ENCODE data around the gene SDK2. TPM values are rescaled to one million over a fixed set of nuclear protein-coding genes. Genes with fewer than 3 reads are reported as not detected.

Gene SDK2
- polyA plus RNA-seq, 2 donors: 0.29 to 0.55 TPM

- no peak overlapping the region for H3K27ac ChIP-seq (ENCODE audit: low read depth in 2 of 2, low read length in 1 of 2)
- H3K36me3 ChIP-seq (ENCODE audit: control insufficient read depth in 2 of 2, insufficient read depth in 2 of 2, low read length in 1 of 2): no peaks in the 10 kb centered on the region
- H3K4me1 ChIP-seq (ENCODE audit: control insufficient read depth in 2 of 2, insufficient read depth in 2 of 2, low read length in 1 of 2): no peaks in the 10 kb centered on the region
- H3K4me3 ChIP-seq (ENCODE audit: low read depth in 1 of 2, low read length in 2 of 2): no peak overlapping the region
- no peaks in the 10 kb centered on the region for H3K9me3 ChIP-seq (ENCODE audit: control insufficient read depth in 2 of 2, insufficient read depth in 1 of 2, low read depth in 1 of 2, low read length in 1 of 2)
- WGBS, 2 donors: 63 to 69% methylated on average over 12 of the region's 12 CpGs
- no peaks in the 10 kb centered on the region for H3K27me3 ChIP-seq (ENCODE audit: control insufficient read depth in 1 of 2, insufficient read depth in 2 of 2, low read length in 2 of 2)
Observed at GRCh38 chr17:73586921-73587602, 57.2 kb downstream of the SDK2 start.

- Histone ChIP-seq H3K27me3 (ENCODE audit: control insufficient read depth in 1 of 2, insufficient read depth in 2 of 2, low read length in 2 of 2) (no peaks in the 10 kb centered on the region), H3K9me3 (ENCODE audit: control insufficient read depth in 2 of 2, insufficient read depth in 1 of 2, low read depth in 1 of 2, low read length in 1 of 2) (no peaks in the 10 kb centered on the region), H3K36me3 (ENCODE audit: control insufficient read depth in 2 of 2, insufficient read depth in 2 of 2, low read length in 1 of 2) (no peaks in the 10 kb centered on the region), H3K27ac (ENCODE audit: low read depth in 2 of 2, low read length in 1 of 2) (no peak overlapping the region), H3K4me1 (ENCODE audit: control insufficient read depth in 2 of 2, insufficient read depth in 2 of 2, low read length in 1 of 2) (no peaks in the 10 kb centered on the region), H3K4me3 (ENCODE audit: low read depth in 1 of 2, low read length in 2 of 2) (no peak overlapping the region)
- 38 to 45% methylated on average over 16 of the region's 16 CpGs for WGBS, 2 donors
Observed at GRCh38 chr17:73586275-73586832, 57.9 kb downstream of the SDK2 start.

- H3K27ac ChIP-seq (ENCODE audit: low read depth in 2 of 2, low read length in 1 of 2): no peak overlapping the region
- 82 to 90% methylated on average over 5 of the region's 5 CpGs for WGBS, 2 donors
- no peaks in the 10 kb centered on the region for H3K36me3 ChIP-seq (ENCODE audit: control insufficient read depth in 2 of 2, insufficient read depth in 2 of 2, low read length in 1 of 2)
- H3K4me1 ChIP-seq (ENCODE audit: control insufficient read depth in 2 of 2, insufficient read depth in 2 of 2, low read length in 1 of 2): no peaks in the 10 kb centered on the region
- no peaks in the 10 kb centered on the region for H3K27me3 ChIP-seq (ENCODE audit: control insufficient read depth in 1 of 2, insufficient read depth in 2 of 2, low read length in 2 of 2)
- no peaks in the 10 kb centered on the region for H3K9me3 ChIP-seq (ENCODE audit: control insufficient read depth in 2 of 2, insufficient read depth in 1 of 2, low read depth in 1 of 2, low read length in 1 of 2)
- H3K4me3 ChIP-seq (ENCODE audit: low read depth in 1 of 2, low read length in 2 of 2): no peak overlapping the region
Observed at GRCh38 chr17:73585583-73585982, 58.7 kb downstream of the SDK2 start.

GRCh38 chr17:73584987-73585386 lies 59.3 kb downstream of the SDK2 start:
- WGBS, 2 donors: 94 to 97% methylated on average over 5 of the region's 5 CpGs
- Histone ChIP-seq H3K4me1 (ENCODE audit: control insufficient read depth in 2 of 2, insufficient read depth in 2 of 2, low read length in 1 of 2) (no peaks in the 10 kb centered on the region), H3K36me3 (ENCODE audit: control insufficient read depth in 2 of 2, insufficient read depth in 2 of 2, low read length in 1 of 2) (no peaks in the 10 kb centered on the region), H3K9me3 (ENCODE audit: control insufficient read depth in 2 of 2, insufficient read depth in 1 of 2, low read depth in 1 of 2, low read length in 1 of 2) (no peaks in the 10 kb centered on the region), H3K27me3 (ENCODE audit: control insufficient read depth in 1 of 2, insufficient read depth in 2 of 2, low read length in 2 of 2) (no peaks in the 10 kb centered on the region), H3K4me3 (ENCODE audit: low read depth in 1 of 2, low read length in 2 of 2) (no peak overlapping the region), H3K27ac (ENCODE audit: low read depth in 2 of 2, low read length in 1 of 2) (no peak overlapping the region)

GRCh38 chr17:73584049-73584448 lies 60.2 kb downstream of the SDK2 start:
- 88 to 91% methylated on average over 11 of the region's 11 CpGs for WGBS, 2 donors
- no peak overlapping the region for H3K4me3 ChIP-seq (ENCODE audit: low read depth in 1 of 2, low read length in 2 of 2)

GRCh38 chr17:73582821-73583220 lies 61.4 kb downstream of the SDK2 start:
- H3K27me3 ChIP-seq (ENCODE audit: control insufficient read depth in 1 of 2, insufficient read depth in 2 of 2, low read length in 2 of 2): no peaks in the 10 kb centered on the region
- no peaks in the 10 kb centered on the region for H3K4me1 ChIP-seq (ENCODE audit: control insufficient read depth in 2 of 2, insufficient read depth in 2 of 2, low read length in 1 of 2)
- H3K27ac ChIP-seq (ENCODE audit: low read depth in 2 of 2, low read length in 1 of 2): no peak overlapping the region
- 83 to 89% methylated on average over 9 of the region's 9 CpGs for WGBS, 2 donors
- H3K36me3 ChIP-seq (ENCODE audit: control insufficient read depth in 2 of 2, insufficient read depth in 2 of 2, low read length in 1 of 2): no peaks in the 10 kb centered on the region
- no peaks in the 10 kb centered on the region for H3K9me3 ChIP-seq (ENCODE audit: control insufficient read depth in 2 of 2, insufficient read depth in 1 of 2, low read depth in 1 of 2, low read length in 1 of 2)
- no peak overlapping the region for H3K4me3 ChIP-seq (ENCODE audit: low read depth in 1 of 2, low read length in 2 of 2)

More at GRCh38 chr17:73584049-73584448, 60.2 kb downstream of the SDK2 start:
- Histone ChIP-seq H3K4me1 (ENCODE audit: control insufficient read depth in 2 of 2, insufficient read depth in 2 of 2, low read length in 1 of 2) (no peaks in the 10 kb centered on the region), H3K27ac (ENCODE audit: low read depth in 2 of 2, low read length in 1 of 2) (no peak overlapping the region), H3K27me3 (ENCODE audit: control insufficient read depth in 1 of 2, insufficient read depth in 2 of 2, low read length in 2 of 2) (no peaks in the 10 kb centered on the region), H3K9me3 (ENCODE audit: control insufficient read depth in 2 of 2, insufficient read depth in 1 of 2, low read depth in 1 of 2, low read length in 1 of 2) (no peaks in the 10 kb centered on the region), H3K36me3 (ENCODE audit: control insufficient read depth in 2 of 2, insufficient read depth in 2 of 2, low read length in 1 of 2) (no peaks in the 10 kb centered on the region)

GRCh38 chr17:73582359-73582758 lies 61.9 kb downstream of the SDK2 start:
- no peaks in the 10 kb centered on the region for H3K36me3 ChIP-seq (ENCODE audit: control insufficient read depth in 2 of 2, insufficient read depth in 2 of 2, low read length in 1 of 2)
- WGBS, 2 donors: 60 to 75% methylated on average over 6 of the region's 6 CpGs
- H3K4me1 ChIP-seq (ENCODE audit: control insufficient read depth in 2 of 2, insufficient read depth in 2 of 2, low read length in 1 of 2): no peaks in the 10 kb centered on the region
- no peaks in the 10 kb centered on the region for H3K27me3 ChIP-seq (ENCODE audit: control insufficient read depth in 1 of 2, insufficient read depth in 2 of 2, low read length in 2 of 2)
- no peak overlapping the region for H3K27ac ChIP-seq (ENCODE audit: low read depth in 2 of 2, low read length in 1 of 2)
- H3K9me3 ChIP-seq (ENCODE audit: control insufficient read depth in 2 of 2, insufficient read depth in 1 of 2, low read depth in 1 of 2, low read length in 1 of 2): no peaks in the 10 kb centered on the region
- H3K4me3 ChIP-seq (ENCODE audit: low read depth in 1 of 2, low read length in 2 of 2): no peak overlapping the region

- Histone ChIP-seq H3K36me3 (ENCODE audit: control insufficient read depth in 2 of 2, insufficient read depth in 2 of 2, low read length in 1 of 2) (no peaks in the 10 kb centered on the region), H3K27ac (ENCODE audit: low read depth in 2 of 2, low read length in 1 of 2) (no peak overlapping the region), H3K27me3 (ENCODE audit: control insufficient read depth in 1 of 2, insufficient read depth in 2 of 2, low read length in 2 of 2) (no peaks in the 10 kb centered on the region), H3K4me3 (ENCODE audit: low read depth in 1 of 2, low read length in 2 of 2) (no peak overlapping the region), H3K4me1 (ENCODE audit: control insufficient read depth in 2 of 2, insufficient read depth in 2 of 2, low read length in 1 of 2) (no peaks in the 10 kb centered on the region), H3K9me3 (ENCODE audit: control insufficient read depth in 2 of 2, insufficient read depth in 1 of 2, low read depth in 1 of 2, low read length in 1 of 2) (no peaks in the 10 kb centered on the region)
- 90 to 91% methylated on average over 7 of the region's 7 CpGs for WGBS, 2 donors
Observed at GRCh38 chr17:73581379-73581778, 62.9 kb downstream of the SDK2 start.

- Histone ChIP-seq H3K4me3 (ENCODE audit: low read depth in 1 of 2, low read length in 2 of 2) (no peak overlapping the region), H3K27ac (ENCODE audit: low read depth in 2 of 2, low read length in 1 of 2) (no peak overlapping the region), H3K4me1 (ENCODE audit: control insufficient read depth in 2 of 2, insufficient read depth in 2 of 2, low read length in 1 of 2) (no peaks in the 10 kb centered on the region), H3K36me3 (ENCODE audit: control insufficient read depth in 2 of 2, insufficient read depth in 2 of 2, low read length in 1 of 2) (no peaks in the 10 kb centered on the region), H3K27me3 (ENCODE audit: control insufficient read depth in 1 of 2, insufficient read depth in 2 of 2, low read length in 2 of 2) (no peaks in the 10 kb centered on the region), H3K9me3 (ENCODE audit: control insufficient read depth in 2 of 2, insufficient read depth in 1 of 2, low read depth in 1 of 2, low read length in 1 of 2) (no peaks in the 10 kb centered on the region)
- 90 to 92% methylated on average over 12 of the region's 12 CpGs for WGBS, 2 donors
Observed at GRCh38 chr17:73580073-73580710, 64.1 kb downstream of the SDK2 start.
